Putamen (tissue), 1 donor: ENCODE measurements around the gene DOK1.

Experiments
- DNase-seq: peaks from one replicate; pipeline ENCODE4 v3.0.0-alpha.2; 2016; ENCODE audit warnings: low spot score

Gene DOK1

GRCh38 chr2:74603282-74604000, 48.9 kb downstream of the DOK1 start:
- DNase-seq = no peak

- no peak for DNase-seq
Measured at GRCh38 chr2:74606927-74607326, 52.4 kb downstream of the DOK1 start.
